Thymus (tissue), 11 donors: ENCODE results near the gene TRIM9. TPM values are rescaled to one million over a fixed set of nuclear protein-coding genes. Genes with fewer than 3 reads are reported as not detected.

Experiments
- DNase-seq, 9 donors: peaks; one replicate each; pipeline ENCODE4 v3.0.0-alpha.2; 2013; ENCODE audit warnings: low spot score in 9 of 9, low read depth in 6 of 9, missing footprints in 1 of 9
- H3K27ac ChIP-seq, 2 donors: one replicate each; pipeline ENCODE4 v1.5.1; 2013; ENCODE audit warnings: control low read depth in 1 of 2, low read depth in 1 of 2, low read length in 1 of 2, mild to moderate bottlenecking in 1 of 2, moderate library complexity in 1 of 2
- H3K27me3 ChIP-seq, 2 donors: one replicate each; pipeline ENCODE4 v1.5.1; 2013; ENCODE audit warnings: low read length in 1 of 2; ENCODE audit not compliant: control insufficient read depth in 2 of 2, insufficient read depth in 1 of 2
- H3K36me3 ChIP-seq, 2 donors: one replicate each; pipeline ENCODE4 v1.5.1; 2013; ENCODE audit warnings: low read length in 1 of 2, mild to moderate bottlenecking in 1 of 2, moderate library complexity in 1 of 2; ENCODE audit not compliant: control insufficient read depth in 2 of 2, insufficient read depth in 2 of 2
- H3K4me1 ChIP-seq, 2 donors: one replicate each; pipeline ENCODE4 v1.5.1; 2013; ENCODE audit warnings: low read length in 2 of 2; ENCODE audit not compliant: control insufficient read depth in 2 of 2, insufficient read depth in 2 of 2
- H3K4me3 ChIP-seq, 2 donors: one replicate each; pipeline ENCODE4 v1.5.1; 2013; ENCODE audit warnings: low read length in 2 of 2, control low read depth in 1 of 2, mild to moderate bottlenecking in 1 of 2
- H3K9me3 ChIP-seq, 2 donors: one replicate each; pipeline ENCODE4 v1.5.1; 2013; ENCODE audit warnings: low read length in 1 of 2, mild to moderate bottlenecking in 1 of 2; ENCODE audit not compliant: control insufficient read depth in 2 of 2, insufficient read depth in 1 of 2
- WGBS: extraction: QIAGEN DNeasy Blood & Tissue Kit; methylation state at CpG from one replicate; pipeline ENCODE4 v1.1.7; 2013; 5-methylcytosine and 5-hydroxymethylcytosine counted together
- polyA plus RNA-seq: library from polyadenylated mRNA; stranded (reverse); fragments of 200-250 nt; gene quantifications from one replicate; pipeline ENCODE4 v1.2.3, GENCODE V29; 2013
- total RNA-seq: library from RNA; stranded (reverse); fragments of 120-200 nt; gene quantifications from one replicate; pipeline ENCODE4 v1.2.4, GENCODE V29; 2013
- donor health status: healthy.

The TRIM9 gene
- total and polyA plus RNA-seq, 2 donors = 0.71 to 1.8 TPM

GRCh38 chr14:51096870-51097269, 2.0 kb upstream of the TRIM9 start:
- Histone ChIP-seq H3K9me3 (peaks cover 0 to 3% of the 10 kb centered on the region in 2 donors), H3K36me3 (no peaks in the 10 kb centered on the region), H3K4me3 (no peak overlapping the region), H3K4me1 (peaks cover 0 to 24% of the 10 kb centered on the region in 2 donors), H3K27ac (no peak overlapping the region), H3K27me3 (peaks cover 0 to 55% of the 10 kb centered on the region in 2 donors)
- 99% methylated on average over 2 of the region's 2 CpGs for WGBS
- no peak for DNase-seq

DNA sequence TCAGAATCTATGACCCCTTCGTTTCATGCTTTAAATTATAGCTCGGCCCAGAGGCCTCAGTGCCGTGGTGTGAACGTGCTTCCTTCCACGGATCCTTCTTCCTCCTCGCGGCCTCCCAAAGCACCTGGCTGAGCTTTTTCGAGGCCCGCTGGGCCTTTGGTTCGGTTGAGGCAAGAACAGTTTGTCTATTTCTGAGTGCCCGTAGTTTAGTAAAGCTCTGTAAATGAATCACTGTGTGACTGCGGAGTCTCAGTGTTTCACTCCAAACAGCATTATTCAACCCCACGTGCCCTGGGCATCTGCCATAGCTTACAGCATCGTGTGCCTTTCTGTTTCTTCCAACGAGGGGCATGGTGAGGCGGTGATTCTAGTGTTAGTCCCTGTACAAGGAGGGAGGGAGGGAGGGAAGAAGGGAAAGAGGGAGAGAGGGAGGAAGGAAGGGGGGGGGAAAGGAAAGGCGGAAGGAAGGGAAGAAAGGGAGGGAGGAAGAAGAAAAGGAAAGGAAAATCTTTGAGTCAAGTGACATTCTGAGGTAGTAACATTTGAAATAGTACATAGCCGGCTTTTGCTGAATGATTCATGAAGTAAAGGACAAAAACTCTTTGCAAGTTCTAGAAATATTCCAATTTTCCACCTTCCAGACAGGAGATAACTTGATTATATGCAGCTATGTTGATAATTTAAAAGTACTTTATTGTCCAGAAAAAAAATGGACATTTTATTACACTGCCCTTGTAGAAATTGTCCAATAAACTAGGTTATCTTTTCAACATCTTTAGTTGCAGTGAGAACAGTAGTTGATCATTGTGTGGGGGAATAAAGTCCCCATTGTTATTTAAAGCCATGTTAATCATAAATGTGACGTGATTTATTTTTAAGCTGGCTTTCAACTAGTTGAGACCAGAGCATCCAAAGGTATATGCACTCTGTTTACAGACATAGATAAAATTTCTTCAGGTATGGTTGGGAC, 1.2 kb upstream of the TRIM9 start:
- Histone ChIP-seq H3K27ac (peak overlapping the region; percentile 32 to 75), H3K36me3 (no peaks in the 10 kb centered on the region), H3K27me3 (peaks cover 0 to 51% of the 10 kb centered on the region in 2 donors), H3K9me3 (peaks cover 0 to 3% of the 10 kb centered on the region in 2 donors), H3K4me3 (peak overlapping the region; percentile 62 to 68), H3K4me1 (peaks cover 0 to 24% of the 10 kb centered on the region in 2 donors)
- DNase-seq = peak in 3 of 9 donors; percentile 0 to 29 (median 15)
- WGBS = 29% methylated on average over 19 of the region's 19 CpGs

GRCh38 chr14:51094282-51094821, 553 bp downstream of the TRIM9 start:
- Histone ChIP-seq H3K36me3 (no peaks in the 10 kb centered on the region), H3K4me3 (peak overlapping the region; percentile 62 to 68), H3K27ac (no peak overlapping the region), H3K4me1 (peaks cover 0 to 24% of the 10 kb centered on the region in 2 donors), H3K27me3 (peaks cover 0 to 48% of the 10 kb centered on the region in 2 donors), H3K9me3 (peaks cover 0 to 3% of the 10 kb centered on the region in 2 donors)
- peak in 2 of 9 donors; percentile 1 to 19 for DNase-seq
- WGBS = under 1% methylated on average over 46 of the region's 46 CpGs

GRCh38 chr14:51093371-51094281, 1.3 kb downstream of the TRIM9 start:
- DNase-seq = peak in 8 of 9 donors; percentile 32 to 77 (median 43)
- peaks cover 0 to 46% of the 10 kb centered on the region in 2 donors for H3K27me3 ChIP-seq
- peaks cover 0 to 24% of the 10 kb centered on the region in 2 donors for H3K4me1 ChIP-seq
- H3K9me3 ChIP-seq = peaks cover 0 to 3% of the 10 kb centered on the region in 2 donors
- H3K4me3 ChIP-seq = peak overlapping the region; percentile 62 to 68
- 17% methylated on average over 68 of the region's 68 CpGs for WGBS
- H3K27ac ChIP-seq = no peak overlapping the region
- H3K36me3 ChIP-seq = no peaks in the 10 kb centered on the region

DNA sequence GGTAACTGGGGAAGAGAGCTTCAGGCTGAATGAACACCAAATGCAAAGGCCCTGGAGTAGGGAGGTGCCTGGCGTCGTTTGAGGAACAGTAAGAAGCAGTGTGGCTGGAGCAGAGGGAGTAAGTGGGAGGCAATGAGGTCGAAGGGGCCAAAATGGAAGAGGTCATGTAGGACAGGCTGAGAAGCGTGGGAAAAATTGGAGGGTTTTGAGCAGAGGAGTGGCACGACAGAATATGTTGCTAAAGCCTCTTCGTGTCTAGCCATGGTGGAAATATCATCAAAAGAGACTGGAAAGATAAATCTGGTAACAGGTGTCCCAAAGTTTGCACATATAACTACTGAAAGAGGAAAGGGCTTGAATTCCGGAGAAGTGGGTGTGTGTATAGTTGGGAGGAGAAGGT, 1.9 kb downstream of the TRIM9 start:
- no peak overlapping the region for H3K4me3 ChIP-seq
- H3K27ac ChIP-seq = no peak overlapping the region
- 95% methylated on average over 7 of the region's 7 CpGs for WGBS
- no peaks in the 10 kb centered on the region for H3K36me3 ChIP-seq
- DNase-seq = peak in 1 of 9 donors; percentile 2
- peaks cover 0 to 44% of the 10 kb centered on the region in 2 donors for H3K27me3 ChIP-seq
- peaks cover 0 to 24% of the 10 kb centered on the region in 2 donors for H3K4me1 ChIP-seq
- H3K9me3 ChIP-seq = peaks cover 0 to 3% of the 10 kb centered on the region in 2 donors

DNA sequence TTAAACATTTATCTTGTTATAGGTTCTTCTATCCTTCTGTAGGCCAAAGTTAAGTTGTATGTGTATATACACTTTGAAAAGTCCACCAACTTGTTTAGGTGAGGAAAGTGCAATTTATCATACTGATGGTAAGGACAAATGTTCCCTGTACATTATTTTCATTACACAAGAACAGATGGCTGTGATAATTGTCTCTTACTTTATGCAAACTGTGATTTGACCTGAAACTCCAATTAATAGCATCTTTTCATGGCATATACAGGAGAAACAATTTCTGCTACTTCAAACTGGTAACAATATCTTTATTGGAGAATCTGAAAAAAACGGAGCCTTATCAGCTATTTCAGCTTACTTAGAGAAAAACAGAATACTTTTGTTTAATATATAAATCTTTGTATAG, 5.6 kb downstream of the TRIM9 start:
- Histone ChIP-seq H3K9me3 (no peaks in the 10 kb centered on the region), H3K27ac (no peak overlapping the region), H3K4me1 (peaks cover 0 to 10% of the 10 kb centered on the region in 2 donors), H3K27me3 (peaks cover 0 to 21% of the 10 kb centered on the region in 2 donors), H3K36me3 (no peaks in the 10 kb centered on the region), H3K4me3 (no peak overlapping the region)
- 96% methylated on average over 1 of the region's 1 CpG for WGBS
- DNase-seq = no peak

DNA sequence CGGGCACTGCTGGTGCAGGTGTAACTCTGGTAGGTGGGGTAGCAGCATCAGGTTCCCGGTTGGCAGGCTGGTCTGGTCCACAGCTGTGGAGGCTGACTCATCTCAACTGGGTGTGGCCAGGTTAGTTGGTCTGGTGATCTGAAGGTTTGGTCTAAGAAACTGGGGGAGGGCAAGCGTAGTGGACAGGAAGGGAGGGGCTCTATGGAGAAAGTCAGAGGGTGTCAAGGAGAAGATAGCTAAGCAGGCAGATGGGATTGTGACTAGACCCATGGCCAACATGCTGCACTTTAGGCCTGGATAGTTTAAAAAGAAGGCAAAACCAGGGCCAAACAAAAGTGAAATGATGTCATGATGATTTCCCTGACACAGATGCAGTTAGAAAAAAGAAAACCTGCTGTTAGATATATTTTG, 7.9 kb downstream of the TRIM9 start:
- no peak overlapping the region for H3K4me3 ChIP-seq
- no peaks in the 10 kb centered on the region for H3K27me3 ChIP-seq
- DNase-seq = no peak
- no peak overlapping the region for H3K27ac ChIP-seq
- H3K36me3 ChIP-seq = no peaks in the 10 kb centered on the region
- no peaks in the 10 kb centered on the region for H3K4me1 ChIP-seq
- WGBS = 76% methylated on average over 3 of the region's 3 CpGs
- H3K9me3 ChIP-seq = no peaks in the 10 kb centered on the region

DNA sequence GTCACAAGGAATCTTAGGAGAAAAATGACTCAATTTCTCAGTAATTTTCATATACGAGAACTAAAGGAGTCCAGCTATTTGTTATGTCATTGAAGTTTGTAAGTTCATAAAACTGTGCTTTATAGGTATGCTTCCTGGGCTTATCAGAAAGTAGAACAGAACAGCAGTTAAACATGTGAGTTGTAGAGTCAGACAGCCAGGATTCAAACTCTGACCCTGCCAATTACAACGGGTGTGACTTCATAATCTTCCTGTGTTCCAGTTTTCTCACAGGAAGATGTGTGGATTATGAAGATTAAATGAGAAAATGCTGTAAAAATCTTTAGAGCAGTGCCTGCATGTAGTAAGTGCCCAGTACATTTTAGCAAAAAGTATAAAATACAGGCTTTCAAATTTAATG, 8.9 kb downstream of the TRIM9 start:
- Histone ChIP-seq H3K27ac (no peak overlapping the region), H3K4me3 (no peak overlapping the region), H3K9me3 (no peaks in the 10 kb centered on the region), H3K36me3 (no peaks in the 10 kb centered on the region), H3K4me1 (no peaks in the 10 kb centered on the region), H3K27me3 (no peaks in the 10 kb centered on the region)
- DNase-seq = no peak
- WGBS = 69% methylated on average over 2 of the region's 2 CpGs
